Peyer's patch (tissue), 4 donors: ENCODE data around the gene CTBP2. TPM values are rescaled to one million over a fixed set of nuclear protein-coding genes. Genes with fewer than 3 reads are reported as not detected.

Experiments used
- DNase-seq, 3 donors: peaks; one replicate each; pipeline ENCODE4 v3.0.0-alpha.2; 2017 to 2019
- H3K27ac ChIP-seq, 4 donors: fragments of 200-600 bp; sonication (generic); one replicate each; pipeline ENCODE4 v1.5.1; 2016 to 2019
- H3K27me3 ChIP-seq, 2 donors: fragments of 200-600 bp; sonication (generic); one replicate each; pipeline ENCODE4 v1.5.1; 2019
- H3K36me3 ChIP-seq, 3 donors: fragments of 200-600 bp; sonication (generic); one replicate each; pipeline ENCODE4 v1.5.1; 2016 to 2019
- H3K4me1 ChIP-seq, 4 donors: fragments of 200-600 bp; sonication (generic); one replicate each; pipeline ENCODE4 v1.5.1; 2016 to 2019
- H3K4me3 ChIP-seq, 4 donors: fragments of 200-600 bp; sonication (generic); 1 replicate in 3 of 4; 2 replicates in 1 of 4; pipeline ENCODE4 v1.5.1; 2016 to 2019; ENCODE audit warnings: mild to moderate bottlenecking in 1 of 4
- H3K9me3 ChIP-seq, 4 donors: fragments of 200-600 bp; sonication (generic); one replicate each; pipeline ENCODE4 v1.5.1; 2016 to 2019; ENCODE audit warnings: mild to moderate bottlenecking in 1 of 4
- CTCF ChIP-seq, 6 experiments: fragments of 450-650 bp in 4 of 6; fragments of 200-600 bp in 2 of 6; sonication (generic) in 1 of 6; IDR thresholded peaks; one replicate each; pipeline ENCODE4 v1.5.1; 2017 to 2019; ENCODE audit warnings: antibody characterized with exemption in 6 of 6, mild to moderate bottlenecking in 3 of 6, moderate library complexity in 1 of 6
- POLR2A ChIP-seq, 2 donors: fragments of 450-650 bp; IDR thresholded peaks; one replicate each; pipeline ENCODE4 v1.5.1; 2017; ENCODE audit warnings: antibody characterized with exemption in 2 of 2, mild to moderate bottlenecking in 2 of 2, moderate library complexity in 2 of 2
- total RNA-seq, 4 donors: library from RNA; depleted of rRNA; stranded (reverse); fragments of >200 nt; gene quantifications; one replicate each; pipeline ENCODE4 v1.1.0, GENCODE V29; 2016

CTBP2 gene
- total RNA-seq, 4 donors from 2014 or later, result 53.6 to 83.8 (median 64.7) TPM

- Histone ChIP-seq H3K27ac (peak overlapping the region in 3 of 4 donors; percentile 41 to 70 (median 43)), H3K4me1 (peaks cover 0 to 78% (median 5%) of the 10 kb centered on the region in 4 donors), H3K4me3 (no peak overlapping the region), H3K9me3 (no peaks in the 10 kb centered on the region), H3K27me3 (no peaks in the 10 kb centered on the region), H3K36me3 (no peaks in the 10 kb centered on the region)
- TF ChIP-seq CTCF (IDR thresholded peaks at IDR 0.05) (no peak), POLR2A (IDR thresholded peaks at IDR 0.05) (no peak)
- DNase-seq, result peak in 2 of 3 donors; percentile 33 to 42
Observed at GRCh38 chr10:125118701-125119100, 41.7 kb downstream of the CTBP2 start.

- Histone ChIP-seq H3K36me3 (no peaks in the 10 kb centered on the region), H3K27ac (peak overlapping the region in 3 of 4 donors; percentile 41 to 70 (median 43)), H3K4me1 (peaks cover 0 to 78% (median 4%) of the 10 kb centered on the region in 4 donors), H3K4me3 (no peak overlapping the region), H3K27me3 (no peaks in the 10 kb centered on the region), H3K9me3 (no peaks in the 10 kb centered on the region)
- DNase-seq, result peak in 2 of 3 donors; percentile 52 to 61
- no peak for TF ChIP-seq CTCF (IDR thresholded peaks at IDR 0.05)
- no peak for TF ChIP-seq POLR2A (IDR thresholded peaks at IDR 0.05)
Observed at GRCh38 chr10:125118011-125118611, 42.3 kb downstream of the CTBP2 start.

- Histone ChIP-seq H3K27me3 (no peaks in the 10 kb centered on the region), H3K27ac (no peak overlapping the region), H3K9me3 (no peaks in the 10 kb centered on the region), H3K36me3 (no peaks in the 10 kb centered on the region), H3K4me3 (no peak overlapping the region), H3K4me1 (peaks cover 0 to 69% (median 2%) of the 10 kb centered on the region in 4 donors)
- peak in 2 of 3 donors; percentile 27 to 34 for DNase-seq
- TF ChIP-seq CTCF (IDR thresholded peaks at IDR 0.05) (no peak), POLR2A (IDR thresholded peaks at IDR 0.05) (no peak)
Observed at GRCh38 chr10:125116652-125117310, 43.6 kb downstream of the CTBP2 start.

DNA sequence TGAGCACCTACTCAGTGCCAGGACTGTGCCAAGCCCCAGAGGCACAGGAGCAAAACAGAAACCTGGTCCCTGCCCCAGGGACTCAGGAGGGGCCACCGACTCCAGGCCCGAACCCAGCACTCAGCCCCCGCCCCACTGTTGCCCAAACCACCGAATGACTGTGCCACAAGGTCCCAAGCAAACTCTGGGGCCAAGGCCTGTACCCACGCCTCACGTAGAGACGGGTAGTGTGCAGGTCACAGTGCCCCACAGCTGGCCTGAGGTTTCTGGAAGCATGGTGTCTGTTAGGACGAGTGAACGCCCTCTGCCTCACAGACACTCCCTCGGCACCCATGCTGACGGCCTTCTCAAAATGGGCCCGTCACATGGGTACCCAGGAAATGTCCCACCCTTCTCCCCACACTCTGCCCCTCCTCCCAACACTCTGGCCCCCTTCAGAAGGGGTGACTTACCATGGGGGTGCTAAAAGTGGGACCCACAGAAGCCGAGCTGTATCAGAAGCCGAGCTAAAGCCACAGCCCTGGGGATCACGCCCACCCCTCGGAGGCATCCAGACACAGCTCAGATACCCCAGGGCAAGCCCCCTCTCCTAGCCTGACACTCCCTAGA is 44.2 kb downstream of the CTBP2 start:
- DNase-seq, result peak in 2 of 3 donors; percentile 40 to 42
- Histone ChIP-seq H3K4me3 (no peak overlapping the region), H3K36me3 (no peaks in the 10 kb centered on the region), H3K9me3 (no peaks in the 10 kb centered on the region), H3K4me1 (peaks cover 0 to 63% (median 1%) of the 10 kb centered on the region in 4 donors), H3K27ac (no peak overlapping the region), H3K27me3 (no peaks in the 10 kb centered on the region)
- TF ChIP-seq POLR2A (IDR thresholded peaks at IDR 0.05) (no peak), CTCF (IDR thresholded peaks at IDR 0.05) (no peak)

DNA sequence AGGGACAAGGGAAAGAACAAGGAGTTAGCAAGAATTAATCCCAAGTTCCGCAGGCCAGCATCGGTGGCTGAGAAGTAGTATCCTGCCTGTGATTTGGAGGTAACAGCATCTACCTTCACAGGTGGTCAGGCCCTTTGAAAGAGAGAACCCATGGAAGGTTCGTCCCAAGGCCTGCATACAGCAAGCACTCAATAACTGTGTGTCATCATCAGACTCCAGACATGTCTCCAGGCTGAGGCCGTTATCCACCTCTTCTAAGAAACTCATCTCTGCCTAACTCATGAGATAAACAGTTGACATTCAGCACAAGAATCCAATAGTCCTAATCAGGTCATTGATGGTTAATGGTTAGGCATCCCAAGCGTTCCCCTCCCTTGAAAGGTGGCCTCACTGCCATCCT is 45.0 kb downstream of the CTBP2 start:
- TF ChIP-seq POLR2A (IDR thresholded peaks at IDR 0.05) (no peak), CTCF (IDR thresholded peaks at IDR 0.05) (no peak)
- Histone ChIP-seq H3K9me3 (no peaks in the 10 kb centered on the region), H3K27me3 (no peaks in the 10 kb centered on the region), H3K36me3 (no peaks in the 10 kb centered on the region), H3K4me1 (peaks cover 0 to 56% (median 0%) of the 10 kb centered on the region in 4 donors), H3K4me3 (no peak overlapping the region), H3K27ac (no peak overlapping the region)
- DNase-seq, result peak in 2 of 3 donors; percentile 3 to 43
